ENCODE data around the gene TMSB4Y. TPM values are rescaled to one million over a fixed set of nuclear protein-coding genes. Genes with fewer than 3 reads are reported as not detected.

TMSB4Y gene
- 1 to 10 TPM in 1 of 6 donors, under 1 TPM in 1, not detected in 4; 0.88 to 1.5 TPM for total RNA-seq

- WGBS, 2 donors = 2% methylated on average over 12 of the region's 28 CpGs; no CpG with 5 or more reads in 1 of the 2 donors
- TF ChIP-seq POLR2A (IDR thresholded peaks at IDR 0.05) = peak in 1 of 4 donors; percentile 63
- TF ChIP-seq CTCF (IDR thresholded peaks at IDR 0.05) = no peak
These were observed at the start of gene TMSB4Y for GRCh38 chrY:13703568-13703968. TMSB4Y (plus strand) TSS chrY:13703899.

GRCh38 chrY:13664162-13664561 lies 39.5 kb upstream of the TMSB4Y start:
- Histone ChIP-seq H3K4me1 (no peaks in the 10 kb centered on the region), H3K27ac (no peak overlapping the region), H3K36me3 (no peaks in the 10 kb centered on the region), H3K4me3 (no peak overlapping the region), H3K9me3 (no peaks in the 10 kb centered on the region), H3K27me3 (no peaks in the 10 kb centered on the region)
- WGBS, 2 donors = 86% methylated on average over 1 of the region's 1 CpG; no CpG with 5 or more reads in 1 of the 2 donors
- DNase-seq = no peak
- ATAC-seq (ENCODE audit: low FRiP score in 2 of 2) = no peak
- TF ChIP-seq CTCF (IDR thresholded peaks at IDR 0.05) (no peak), EP300 (IDR thresholded peaks at IDR 0.05) (no peak), POLR2A (IDR thresholded peaks at IDR 0.05) (no peak), POLR2AphosphoS5 (IDR thresholded peaks at IDR 0.05) (no peak)

More at GRCh38 chrY:13703568-13703968, at the start of gene TMSB4Y:
- ATAC-seq (ENCODE audit: low FRiP score in 2 of 2) = peak in 1 of 2 donors; percentile 97
- H3K27ac ChIP-seq = peak within 1 kb of the TSS in 2 of 4 donors; percentile 87
- no peaks in the 10 kb centered on the region for H3K9me3 ChIP-seq
- no peaks in the 10 kb centered on the region for H3K4me1 ChIP-seq
- H3K27me3 ChIP-seq = no peaks in the 10 kb centered on the region
- peak in 1 of 2 donors; percentile 89 for DNase-seq
- peak within 1 kb of the TSS in 2 of 4 donors; percentile 53 to 54 for H3K4me3 ChIP-seq
- no peaks in the 10 kb centered on the region for H3K36me3 ChIP-seq

GRCh38 chrY:13671122-13671521 lies 32.6 kb upstream of the TMSB4Y start:
- H3K9me3 ChIP-seq = peaks cover 0 to 5% (median 0%) of the 10 kb centered on the region in 4 donors
- 82% methylated on average over 2 of the region's 2 CpGs; no CpG with 5 or more reads in 1 of the 2 donors for WGBS, 2 donors

GRCh38 chrY:13702276-13702675 lies 1.4 kb upstream of the TMSB4Y start:
- no peaks in the 10 kb centered on the region for H3K36me3 ChIP-seq
- H3K9me3 ChIP-seq = no peaks in the 10 kb centered on the region
- no peaks in the 10 kb centered on the region for H3K27me3 ChIP-seq
- TF ChIP-seq CTCF (IDR thresholded peaks at IDR 0.05) (no peak), EP300 (IDR thresholded peaks at IDR 0.05) (no peak), POLR2A (IDR thresholded peaks at IDR 0.05) (no peak), POLR2AphosphoS5 (IDR thresholded peaks at IDR 0.05) (no peak)
- no peak overlapping the region for H3K4me3 ChIP-seq
- ATAC-seq (ENCODE audit: low FRiP score in 2 of 2) (no peak), DNase-seq (no peak)
- WGBS, 2 donors = 92% methylated on average over 8 of the region's 11 CpGs; no CpG with 5 or more reads in 1 of the 2 donors
- H3K4me1 ChIP-seq = no peaks in the 10 kb centered on the region
- H3K27ac ChIP-seq = no peak overlapping the region

More at GRCh38 chrY:13671122-13671521, 32.6 kb upstream of the TMSB4Y start:
- no peaks in the 10 kb centered on the region for H3K27me3 ChIP-seq
- H3K4me3 ChIP-seq = no peak overlapping the region
- no peak for TF ChIP-seq EP300 (IDR thresholded peaks at IDR 0.05)
- TF ChIP-seq CTCF (IDR thresholded peaks at IDR 0.05) = no peak
- TF ChIP-seq POLR2A (IDR thresholded peaks at IDR 0.05) = no peak
- H3K36me3 ChIP-seq = no peaks in the 10 kb centered on the region
- no peaks in the 10 kb centered on the region for H3K4me1 ChIP-seq
- ATAC-seq (ENCODE audit: low FRiP score in 2 of 2) = no peak
- DNase-seq = no peak
- no peak overlapping the region for H3K27ac ChIP-seq

All from upper lobe of left lung (tissue), 6 donors.